Fibroblast of villous mesenchyme (primary cell): ENCODE data around the gene EHBP1L1. TPM values are rescaled to one million over a fixed set of nuclear protein-coding genes. Genes with fewer than 3 reads are reported as not detected.
A peak's percentile ranks its signal among the peaks of the same experiment; 100 is the strongest.

Experiments used
- DNase-seq: peaks from one replicate; pipeline ENCODE4 v3.0.0-alpha.2; 2010; ENCODE audit warnings: low read depth
- H3K4me3 ChIP-seq: 2 replicates; pipeline ENCODE4 v1.5.1; 2011; ENCODE audit warnings: low read depth, mild to moderate bottlenecking, low read length
- total RNA-seq: library from RNA; depleted of rRNA; stranded (reverse); fragments of >200 nt; gene quantifications from 2 replicates; pipeline ENCODE4 v1.2.3, GENCODE V29; 2012
- TF ChIP-seq, protein P1 (sequence below): IDR thresholded peaks from 2 replicates; pipeline ENCODE4 v1.5.1; 2012; ENCODE audit warnings: low read depth, mild to moderate bottlenecking, low read length; ENCODE audit not compliant: insufficient read depth

Gene EHBP1L1
- total RNA-seq, 1 donor = 33.7 TPM

DNA sequence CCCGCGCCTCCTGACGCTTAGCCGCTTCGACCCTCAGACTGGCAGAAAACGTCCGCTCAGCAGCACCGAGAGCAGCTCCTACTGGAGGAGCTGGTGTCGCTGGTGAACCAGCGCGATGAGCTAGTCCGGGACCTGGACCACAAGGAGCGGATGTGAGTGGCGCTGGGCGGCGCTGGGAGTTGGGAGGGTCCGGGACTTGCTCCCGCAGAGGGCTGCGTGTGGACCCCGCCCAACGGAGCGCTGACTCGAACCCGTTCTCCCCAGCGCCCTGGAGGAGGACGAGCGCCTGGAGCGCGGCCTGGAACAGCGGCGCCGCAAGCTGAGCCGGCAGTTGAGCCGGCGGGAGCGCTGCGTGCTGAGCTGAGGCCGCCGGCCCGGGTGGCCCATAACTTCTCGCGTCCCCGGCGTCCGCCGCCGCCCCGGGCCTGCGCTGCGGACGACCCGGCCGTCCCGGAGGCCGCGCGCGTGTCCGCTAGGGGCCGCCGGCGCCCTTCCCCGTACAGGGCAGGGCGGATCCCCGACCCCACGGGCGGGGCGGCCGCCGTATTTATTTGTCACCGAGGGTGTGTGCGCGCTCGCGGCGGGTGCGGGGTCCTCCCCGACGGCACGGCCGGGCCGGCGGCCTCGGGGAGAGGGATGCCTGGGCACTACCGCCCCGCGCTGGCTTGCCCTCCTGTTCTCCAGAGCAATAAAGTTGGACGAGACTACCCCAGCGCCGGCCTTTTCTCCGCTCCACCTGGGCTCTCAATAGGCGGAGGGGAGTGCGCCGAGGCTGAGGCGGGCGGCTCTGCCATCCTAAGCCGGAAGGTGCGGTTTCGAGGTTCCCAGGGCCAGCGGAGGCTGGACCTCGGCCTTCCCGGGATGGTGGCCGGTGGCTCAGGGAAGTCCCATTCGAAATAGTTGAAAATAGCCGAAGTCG is 16.3 kb downstream of the EHBP1L1 start:
- no peak for DNase-seq
- TF ChIP-seq, protein P1, sequence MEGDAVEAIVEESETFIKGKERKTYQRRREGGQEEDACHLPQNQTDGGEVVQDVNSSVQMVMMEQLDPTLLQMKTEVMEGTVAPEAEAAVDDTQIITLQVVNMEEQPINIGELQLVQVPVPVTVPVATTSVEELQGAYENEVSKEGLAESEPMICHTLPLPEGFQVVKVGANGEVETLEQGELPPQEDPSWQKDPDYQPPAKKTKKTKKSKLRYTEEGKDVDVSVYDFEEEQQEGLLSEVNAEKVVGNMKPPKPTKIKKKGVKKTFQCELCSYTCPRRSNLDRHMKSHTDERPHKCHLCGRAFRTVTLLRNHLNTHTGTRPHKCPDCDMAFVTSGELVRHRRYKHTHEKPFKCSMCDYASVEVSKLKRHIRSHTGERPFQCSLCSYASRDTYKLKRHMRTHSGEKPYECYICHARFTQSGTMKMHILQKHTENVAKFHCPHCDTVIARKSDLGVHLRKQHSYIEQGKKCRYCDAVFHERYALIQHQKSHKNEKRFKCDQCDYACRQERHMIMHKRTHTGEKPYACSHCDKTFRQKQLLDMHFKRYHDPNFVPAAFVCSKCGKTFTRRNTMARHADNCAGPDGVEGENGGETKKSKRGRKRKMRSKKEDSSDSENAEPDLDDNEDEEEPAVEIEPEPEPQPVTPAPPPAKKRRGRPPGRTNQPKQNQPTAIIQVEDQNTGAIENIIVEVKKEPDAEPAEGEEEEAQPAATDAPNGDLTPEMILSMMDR = no peak
- no peak overlapping the region for H3K4me3 ChIP-seq

DNA sequence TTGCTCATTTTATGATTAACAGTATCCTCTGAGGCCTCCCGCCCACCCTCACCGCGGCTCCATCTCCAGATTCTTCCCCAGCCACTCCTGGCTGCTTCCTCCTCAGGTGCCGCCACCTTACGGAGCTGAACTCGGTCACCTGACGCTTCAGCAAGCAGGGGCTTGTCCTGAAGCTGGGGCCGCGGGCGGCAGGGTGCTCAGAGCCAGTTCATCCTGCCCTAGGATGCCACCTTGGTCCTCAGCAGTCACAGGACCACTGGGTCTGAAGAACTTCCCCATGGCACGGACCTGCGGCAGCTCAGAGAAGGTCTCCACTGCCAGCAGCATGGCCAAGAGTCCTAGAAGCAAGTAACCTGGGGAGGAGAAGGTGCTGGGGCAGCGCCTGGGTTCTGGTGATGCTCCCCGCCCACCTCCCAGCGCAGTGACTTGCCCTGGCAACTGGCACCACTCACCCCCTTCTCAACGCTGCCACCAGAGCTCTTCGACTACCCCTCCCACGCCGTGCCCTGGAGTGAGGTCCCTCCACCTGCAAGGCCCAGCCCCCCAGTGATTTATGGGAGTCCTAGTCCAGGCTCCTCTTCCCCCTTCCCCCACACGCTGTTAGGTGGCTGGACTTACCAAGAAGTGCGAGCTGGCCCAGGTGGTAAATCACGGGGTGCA is 17.1 kb downstream of the EHBP1L1 start:
- TF ChIP-seq, protein P1 = no peak
- DNase-seq = no peak
- no peak overlapping the region for H3K4me3 ChIP-seq

DNA sequence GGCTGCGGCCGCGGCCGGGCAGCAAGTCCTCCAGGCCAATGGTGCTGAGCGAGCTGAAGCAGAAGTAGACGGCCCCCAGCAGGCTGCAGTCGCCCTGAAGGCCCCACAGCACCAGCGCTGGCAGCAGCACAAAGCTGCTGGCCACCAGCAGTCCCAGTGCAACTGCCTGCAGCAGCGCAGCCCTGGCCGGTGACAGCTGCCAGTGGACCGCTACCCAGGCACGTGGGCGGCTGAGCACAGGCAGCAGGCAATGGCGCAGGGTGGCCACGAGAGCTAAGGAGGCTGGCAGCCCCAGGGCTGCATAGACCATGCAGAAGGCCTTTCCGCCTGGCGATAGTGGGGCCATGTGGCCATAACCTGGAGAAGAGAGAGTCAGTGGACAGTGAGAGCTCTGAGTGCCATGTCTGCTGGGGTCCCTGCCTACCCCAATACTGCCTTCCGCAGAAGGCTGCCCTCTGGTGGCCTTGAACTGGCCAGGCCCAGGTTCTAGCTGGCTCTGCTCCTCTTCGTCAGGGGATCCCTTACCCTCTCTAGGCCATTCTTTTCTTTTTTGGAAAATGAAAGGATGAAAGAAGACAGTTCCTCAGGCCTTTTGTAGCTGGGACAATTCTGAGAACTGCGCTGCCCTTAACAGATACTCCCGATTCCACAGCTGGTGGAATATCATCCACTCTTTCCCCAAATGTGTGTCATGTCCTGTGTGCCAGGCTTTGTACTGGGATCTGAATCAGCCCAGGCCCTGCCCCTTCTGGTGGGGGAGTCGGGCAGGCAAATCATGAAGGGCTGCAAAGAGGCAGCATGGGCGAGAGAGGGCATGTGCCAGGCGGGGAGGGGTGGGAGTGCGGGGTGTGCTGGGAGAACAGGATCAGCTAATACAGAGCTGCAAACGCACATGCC is 17.9 kb downstream of the EHBP1L1 start:
- no peak for DNase-seq
- TF ChIP-seq, protein P1 = peak; percentile 64
- H3K4me3 ChIP-seq = no peak overlapping the region

DNA sequence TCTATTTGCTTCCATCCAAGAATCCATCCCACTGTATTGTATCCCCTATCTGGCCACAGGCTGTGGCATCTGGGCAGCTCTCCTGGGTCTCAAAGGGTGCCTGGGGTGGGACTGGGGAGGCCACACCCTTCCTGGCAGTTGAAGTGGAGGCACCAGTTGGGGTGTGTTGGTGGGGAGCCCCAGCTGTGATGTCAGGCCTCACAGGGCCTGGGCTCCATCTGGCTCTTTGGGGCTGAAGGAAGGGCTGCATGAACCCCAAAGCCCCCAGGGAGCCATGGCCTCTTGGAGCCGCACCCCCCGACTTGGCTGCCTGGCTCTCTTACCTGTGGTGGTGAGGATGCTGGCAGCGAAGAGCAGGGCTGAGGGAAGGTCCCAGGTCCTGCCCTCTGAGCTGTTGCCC is 19.3 kb downstream of the EHBP1L1 start:
- no peak overlapping the region for H3K4me3 ChIP-seq
- DNase-seq = no peak
- TF ChIP-seq, protein P1 = no peak

DNA sequence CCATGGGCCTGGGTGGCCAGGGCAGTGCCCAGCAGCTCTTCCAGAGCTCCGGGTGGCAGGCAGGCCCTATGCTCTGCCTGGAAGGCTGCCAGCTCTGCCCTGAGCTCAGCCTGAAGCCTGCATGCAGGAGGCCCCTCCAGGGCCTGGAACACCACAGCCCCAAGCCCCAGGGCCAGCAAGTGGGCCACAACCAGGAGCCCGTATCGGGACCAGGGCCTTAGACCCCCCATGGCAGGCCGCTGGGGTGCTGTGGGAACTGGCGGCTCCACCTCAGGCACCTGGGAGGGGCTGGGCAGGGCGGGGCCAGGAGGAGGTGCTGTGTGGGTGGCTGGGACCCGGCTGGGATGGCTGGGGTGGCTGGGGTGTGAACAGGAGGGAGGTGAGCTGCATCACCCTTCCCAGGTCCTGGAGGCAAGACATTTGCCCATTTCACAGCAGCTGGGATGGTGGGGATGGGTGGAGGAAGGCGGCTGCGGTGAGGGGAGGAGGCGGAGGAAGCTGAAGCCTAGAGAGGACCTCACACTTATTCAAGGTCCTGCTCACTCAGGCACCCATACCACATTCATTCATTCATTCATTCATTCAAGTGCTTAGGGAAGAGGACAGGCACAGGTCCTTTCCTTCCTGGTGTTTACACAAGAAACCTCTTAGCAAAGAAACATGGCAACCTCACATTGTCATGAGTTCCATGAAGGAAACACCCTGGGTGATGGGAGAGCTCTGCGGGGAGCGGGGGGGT is 19.9 kb downstream of the EHBP1L1 start, which contains the start of gene KCNK7:
Gene KCNK7 (minus strand): TSS at position 258 of the 739 bp plus-strand sequence. CDS start 28 bp downstream, at position 230.
- H3K4me3 ChIP-seq = no peak within 1 kb of the TSS
- TF ChIP-seq, protein P1 = no peak
- DNase-seq = no peak

DNA sequence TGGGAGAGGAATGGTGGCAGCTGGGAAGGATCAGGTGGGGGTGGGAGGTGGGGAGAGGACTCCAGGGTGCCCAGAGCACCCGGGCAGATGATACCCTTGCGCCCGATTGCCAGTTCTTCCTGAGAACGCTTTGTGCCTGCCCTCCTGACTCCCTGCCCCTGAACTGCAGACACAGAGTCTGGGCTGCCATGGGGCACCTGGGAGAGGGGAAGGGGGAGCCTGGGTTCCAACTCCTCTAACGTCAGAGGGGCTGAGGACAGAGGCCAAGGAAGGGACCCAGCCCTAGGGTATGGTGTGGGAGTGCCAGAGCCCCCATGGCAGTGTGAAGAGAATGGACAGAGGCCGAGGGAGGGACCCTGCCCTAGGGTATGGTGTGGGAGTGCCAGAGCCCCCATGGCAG is 20.7 kb downstream of the EHBP1L1 start:
- no peak for DNase-seq
- H3K4me3 ChIP-seq = no peak overlapping the region
- TF ChIP-seq, protein P1 = no peak
